H1 (cell line): ENCODE measurements around the gene SLMAP. TPM values are rescaled to one million over a fixed set of nuclear protein-coding genes. Genes with fewer than 3 reads are reported as not detected.

Source experiments
- HDAC6 ChIP-seq: IDR thresholded peaks from one replicate; pipeline ENCODE4 v1.7.1; 2012; ENCODE audit warnings: low read depth, mild to moderate bottlenecking, inconsistent platforms, low read length, moderate library complexity
- KDM5A ChIP-seq: fragments of 200-600 bp; IDR thresholded peaks from 2 replicates; pipeline ENCODE4 v1.7.1; 2012; ENCODE audit warnings: mild to moderate bottlenecking, low read length, inconsistent platforms, mixed read lengths
- polyA plus RNA-seq, 7 experiments: library from polyadenylated mRNA; depleted of rRNA in 3 of 7; stranded (reverse) in 5 of 7; unstranded in 2 of 7; fragments of >200 nt in 5 of 7; fragments of 200-250 nt in 2 of 7; gene quantifications; 1 replicate in 5 of 7; 2 replicates in 1 of 7; 4 replicates in 1 of 7; pipeline versions ENCODE4 v1.2.1 to v1.2.3, GENCODE V29; 2011 to 2013; ENCODE audit warnings: missing spikeins in 2 of 7, mixed read lengths in 2 of 7
- total RNA-seq: library from RNA; stranded (reverse); fragmentation: NEBNext Ultra II Directional; extraction: Animal tissue kit (Norgen Biotek cat#: 25700); gene quantifications from 2 replicates; pipeline ENCODE4 v1.2.1, GENCODE V29; 2021

SLMAP gene
- total and polyA plus RNA-seq, 2 of the 8 experiments (the other 6 are each of a cell fraction or from before 2014, with no cell fraction given), result 13.6 to 70.4 TPM

DNA sequence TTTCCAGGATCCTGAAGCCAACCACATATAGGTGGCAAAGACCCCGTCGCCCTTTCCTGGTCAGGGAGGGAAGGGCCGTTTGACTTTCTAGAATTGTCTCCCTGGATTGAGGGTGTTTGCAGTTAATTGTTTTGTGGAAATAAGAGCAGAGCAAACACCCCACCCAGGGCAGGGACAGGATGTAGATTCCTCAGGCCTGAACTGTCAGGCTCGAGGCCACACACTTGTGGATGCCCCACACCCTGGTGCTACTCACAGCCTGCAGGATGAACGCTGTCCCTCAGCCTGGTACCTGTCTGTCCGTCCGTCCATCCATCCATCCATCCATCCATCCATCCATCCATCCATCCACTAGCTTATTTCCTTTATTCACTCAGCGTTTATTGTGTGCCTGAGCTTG lies 222.2 kb downstream of the SLMAP start (continued):
- TF ChIP-seq HDAC6, result no peak
- no peak for TF ChIP-seq KDM5A

Other genes with a start within 250 kb of the SLMAP start
- not detected in 2 replicates for gene DNAH12, start 212.0 kb upstream of the SLMAP start, total RNA-seq
- gene DNAH12, start 212.0 kb upstream of the SLMAP start, polyA plus RNA-seq (2011; rRNA removed), result not detected in 2 replicates
- gene PDE12, start 200.0 kb upstream of the SLMAP start, total RNA-seq, result 10.8 and 12.1 TPM in 2 replicates
- 9.0 and 13.1 TPM in 2 replicates for gene PDE12, start 200.0 kb upstream of the SLMAP start, polyA plus RNA-seq (2011; rRNA removed)
- 137 and 138 TPM in 2 replicates for gene ARF4, start 159.0 kb upstream of the SLMAP start, total RNA-seq
- gene ARF4, start 159.0 kb upstream of the SLMAP start, polyA plus RNA-seq (2011; rRNA removed), result 165 and 173 TPM in 2 replicates
- gene DENND6A, start 63.2 kb upstream of the SLMAP start, total RNA-seq, result 10.0 and 14.8 TPM in 2 replicates
- gene DENND6A, start 63.2 kb upstream of the SLMAP start, polyA plus RNA-seq (2011; rRNA removed), result 7.3 and 7.8 TPM in 2 replicates